ENCODE measurements around the gene RHBDL1. TPM values are rescaled to one million over a fixed set of nuclear protein-coding genes. Genes with fewer than 3 reads are reported as not detected.

RHBDL1 gene
- polyA plus RNA-seq, 1 donor from 2014 or later, result 7.2 TPM

GRCh38 chr16:716200-716568 lies 40.7 kb downstream of the RHBDL1 start:
- Histone ChIP-seq H3F3A (ENCODE audit: insufficient read depth, low read length, poor library complexity, severe bottlenecking) (no peaks in the 10 kb centered on the region), H3K9me3 (ENCODE audit: low read length) (no peaks in the 10 kb centered on the region), H3K36me3 (ENCODE audit: insufficient read depth, low read length) (no peaks in the 10 kb centered on the region), H3K9ac (ENCODE audit: low read length) (peak overlapping the region; percentile 51), H3K79me2 (replicated peaks; ENCODE audit: insufficient read depth, low read length) (peaks cover 17% of the 10 kb centered on the region), H4K20me1 (ENCODE audit: insufficient read depth) (no peaks in the 10 kb centered on the region), H3K4me2 (ENCODE audit: low read length) (peak overlapping the region; percentile 35), H3K9me2 (ENCODE audit: insufficient read depth, low read length) (no peaks in the 10 kb centered on the region), H2AFZ (ENCODE audit: low read depth, low read length) (no peak overlapping the region), H3K27ac (ENCODE audit: low read length) (peak overlapping the region; percentile 58), H3K4me3 (ENCODE audit: low read length) (peak overlapping the region; percentile 60), H3K27me3 (ENCODE audit: insufficient read depth, low read depth, low read length) (no peaks in the 10 kb centered on the region)
- no peak for TF ChIP-seq EP300 (conservative IDR thresholded peaks at IDR 0.05; ENCODE audit: poor library complexity, severe bottlenecking)
- TF ChIP-seq POLR2AphosphoS5 (IDR thresholded peaks at IDR 0.05), result no peak
- TF ChIP-seq TAF1 (IDR thresholded peaks at IDR 0.05; ENCODE audit: low read depth), result no peak
- TF ChIP-seq SMC3 (conservative IDR thresholded peaks at IDR 0.05; ENCODE audit: poor library complexity), result no peak
- TF ChIP-seq MXI1 (conservative IDR thresholded peaks at IDR 0.05; ENCODE audit: poor library complexity, severe bottlenecking), result no peak
- no peak for TF ChIP-seq EZH2 (IDR thresholded peaks at IDR 0.05; ENCODE audit: borderline replicate concordance, insufficient read depth, low read length, poor library complexity, severe bottlenecking)

- no peaks in the 10 kb centered on the region for H4K20me1 ChIP-seq (ENCODE audit: insufficient read depth)
- H3K9me3 ChIP-seq (ENCODE audit: low read length), result no peaks in the 10 kb centered on the region
- H2AFZ ChIP-seq (ENCODE audit: low read depth, low read length), result no peak overlapping the region
- H3K27ac ChIP-seq (ENCODE audit: low read length), result peak overlapping the region; percentile 53
- no peaks in the 10 kb centered on the region for H3K36me3 ChIP-seq (ENCODE audit: insufficient read depth, low read length)
- peaks cover 13% of the 10 kb centered on the region for H3K79me2 ChIP-seq (replicated peaks; ENCODE audit: insufficient read depth, low read length)
- peak overlapping the region; percentile 60 for H3K4me3 ChIP-seq (ENCODE audit: low read length)
- peak overlapping the region; percentile 51 for H3K9ac ChIP-seq (ENCODE audit: low read length)
- H3F3A ChIP-seq (ENCODE audit: insufficient read depth, low read length, poor library complexity, severe bottlenecking), result no peaks in the 10 kb centered on the region
- no peaks in the 10 kb centered on the region for H3K9me2 ChIP-seq (ENCODE audit: insufficient read depth, low read length)
- TF ChIP-seq CTCF (IDR thresholded peaks at IDR 0.05; ENCODE audit: poor library complexity, severe bottlenecking) (no peak), POLR2AphosphoS5 (IDR thresholded peaks at IDR 0.05) (no peak), TAF1 (IDR thresholded peaks at IDR 0.05; ENCODE audit: low read depth) (no peak), EP300 (conservative IDR thresholded peaks at IDR 0.05; ENCODE audit: poor library complexity, severe bottlenecking) (no peak)
- no peaks in the 10 kb centered on the region for H3K27me3 ChIP-seq (ENCODE audit: insufficient read depth, low read depth, low read length)
- H3K4me2 ChIP-seq (ENCODE audit: low read length), result no peak overlapping the region
These were observed 41.4 kb downstream of the RHBDL1 start for GRCh38 chr16:716768-717325.

- Histone ChIP-seq H3K9ac (ENCODE audit: low read length) (peak overlapping the region; percentile 90), H2AFZ (ENCODE audit: low read depth, low read length) (no peak overlapping the region), H4K20me1 (ENCODE audit: insufficient read depth) (no peaks in the 10 kb centered on the region), H3K4me2 (ENCODE audit: low read length) (no peak overlapping the region), H3K9me3 (ENCODE audit: low read length) (no peaks in the 10 kb centered on the region), H3K4me3 (ENCODE audit: low read length) (no peak overlapping the region), H3K27me3 (ENCODE audit: insufficient read depth, low read depth, low read length) (no peaks in the 10 kb centered on the region), H3K36me3 (ENCODE audit: insufficient read depth, low read length) (no peaks in the 10 kb centered on the region), H3K9me2 (ENCODE audit: insufficient read depth, low read length) (no peaks in the 10 kb centered on the region), H3F3A (ENCODE audit: insufficient read depth, low read length, poor library complexity, severe bottlenecking) (no peaks in the 10 kb centered on the region), H3K79me2 (replicated peaks; ENCODE audit: insufficient read depth, low read length) (peaks cover 10% of the 10 kb centered on the region), H3K27ac (ENCODE audit: low read length) (no peak overlapping the region)
- TF ChIP-seq TAF1 (IDR thresholded peaks at IDR 0.05; ENCODE audit: low read depth) (no peak), MXI1 (conservative IDR thresholded peaks at IDR 0.05; ENCODE audit: poor library complexity, severe bottlenecking) (no peak), CTCF (IDR thresholded peaks at IDR 0.05; ENCODE audit: poor library complexity, severe bottlenecking) (no peak), EP300 (conservative IDR thresholded peaks at IDR 0.05; ENCODE audit: poor library complexity, severe bottlenecking) (no peak), REST (IDR thresholded peaks at IDR 0.05; ENCODE audit: borderline replicate concordance) (no peak), RAD21 (conservative IDR thresholded peaks at IDR 0.05) (no peak), POLR2AphosphoS5 (IDR thresholded peaks at IDR 0.05) (no peak), EZH2 (IDR thresholded peaks at IDR 0.05; ENCODE audit: borderline replicate concordance, insufficient read depth, low read length, poor library complexity, severe bottlenecking) (no peak), SMC3 (conservative IDR thresholded peaks at IDR 0.05; ENCODE audit: poor library complexity) (no peak)
These were observed 42.2 kb downstream of the RHBDL1 start for GRCh38 chr16:717450-718245.
